HG02970 (cell line): ENCODE data around the gene PCDHB3.
"Not testable (repeated sequence)": the region's sequence is repeated elsewhere in the genome, so short reads cannot be mapped to it uniquely, and the experiment has no call there.

Source experiments
- ATAC-seq: cut with Tn5 transposase; IDR thresholded peaks from one replicate; pipeline ENCODE4 v1.9.1; 2021; ENCODE audit warnings: mild to moderate bottlenecking, moderate library complexity, moderate number of reproducible peaks; ENCODE audit not compliant: unreplicated experiment, low FRiP score

Gene PCDHB3

DNA sequence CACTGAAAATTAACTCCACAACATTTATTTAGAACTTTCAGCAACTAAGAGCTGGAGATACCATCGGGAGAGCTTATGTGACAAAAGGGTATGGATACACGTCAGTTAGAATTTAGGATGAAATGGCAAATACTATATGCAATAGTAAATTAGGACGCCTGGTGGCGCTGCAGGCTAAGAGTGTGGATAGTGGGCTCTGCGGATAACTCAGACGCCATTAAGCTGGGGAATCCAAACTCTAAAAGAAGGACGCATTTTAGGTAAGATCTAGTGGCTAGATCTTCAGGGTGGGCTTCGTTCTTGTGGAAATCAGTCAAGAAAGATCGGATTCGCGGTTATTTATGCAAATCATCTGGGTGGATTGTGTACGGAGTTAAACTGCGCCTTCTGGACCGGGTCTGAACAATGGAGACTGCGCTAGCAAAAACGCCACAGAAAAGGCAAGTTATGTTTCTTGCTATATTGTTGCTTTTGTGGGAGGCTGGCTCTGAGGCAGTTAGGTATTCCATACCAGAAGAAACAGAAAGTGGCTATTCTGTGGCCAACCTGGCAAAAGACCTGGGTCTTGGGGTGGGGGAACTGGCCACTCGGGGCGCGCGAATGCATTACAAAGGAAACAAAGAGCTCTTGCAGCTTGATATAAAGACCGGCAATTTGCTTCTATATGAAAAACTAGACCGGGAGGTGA lies 34.9 kb downstream of the PCDHB3 start, which contains the start of gene PCDHB5:
PCDHB5 (plus strand) TSS at position 177 of the 688 bp plus-strand sequence; CDS start at position 406, 229 bp downstream.
- no peak for ATAC-seq

DNA sequence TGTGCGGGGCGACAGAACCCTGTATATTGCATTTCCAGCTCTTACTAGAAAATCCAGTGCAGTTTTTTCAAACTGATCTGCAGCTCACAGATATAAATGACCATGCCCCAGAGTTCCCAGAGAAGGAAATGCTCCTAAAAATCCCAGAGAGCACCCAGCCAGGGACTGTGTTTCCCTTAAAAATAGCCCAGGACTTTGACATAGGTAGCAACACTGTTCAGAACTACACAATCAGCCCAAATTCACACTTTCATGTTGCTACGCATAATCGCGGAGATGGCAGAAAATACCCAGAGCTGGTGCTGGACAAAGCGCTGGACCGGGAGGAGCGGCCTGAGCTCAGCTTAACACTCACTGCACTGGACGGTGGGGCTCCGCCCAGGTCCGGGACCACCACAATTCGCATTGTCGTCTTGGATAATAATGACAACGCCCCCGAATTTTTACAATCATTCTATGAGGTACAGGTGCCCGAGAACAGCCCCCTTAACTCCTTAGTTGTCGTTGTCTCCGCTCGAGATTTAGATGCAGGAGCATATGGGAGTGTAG lies 35.5 kb downstream of the PCDHB3 start:
- ATAC-seq: no peak

DNA sequence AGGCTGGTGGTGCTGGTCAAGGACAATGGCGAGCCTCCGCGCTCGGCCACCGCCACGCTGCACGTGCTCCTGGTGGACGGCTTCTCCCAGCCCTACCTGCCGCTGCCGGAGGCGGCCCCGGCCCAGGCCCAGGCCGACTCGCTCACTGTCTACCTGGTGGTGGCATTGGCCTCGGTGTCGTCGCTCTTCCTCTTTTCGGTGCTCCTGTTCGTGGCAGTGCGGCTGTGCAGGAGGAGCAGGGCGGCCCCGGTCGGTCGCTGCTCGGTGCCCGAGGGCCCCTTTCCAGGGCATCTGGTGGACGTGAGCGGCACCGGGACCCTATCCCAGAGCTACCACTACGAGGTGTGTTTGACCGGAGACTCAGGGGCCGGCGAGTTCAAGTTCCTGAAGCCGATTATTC lies 37.1 kb downstream of the PCDHB3 start:
- ATAC-seq: not testable (repeated sequence)

DNA sequence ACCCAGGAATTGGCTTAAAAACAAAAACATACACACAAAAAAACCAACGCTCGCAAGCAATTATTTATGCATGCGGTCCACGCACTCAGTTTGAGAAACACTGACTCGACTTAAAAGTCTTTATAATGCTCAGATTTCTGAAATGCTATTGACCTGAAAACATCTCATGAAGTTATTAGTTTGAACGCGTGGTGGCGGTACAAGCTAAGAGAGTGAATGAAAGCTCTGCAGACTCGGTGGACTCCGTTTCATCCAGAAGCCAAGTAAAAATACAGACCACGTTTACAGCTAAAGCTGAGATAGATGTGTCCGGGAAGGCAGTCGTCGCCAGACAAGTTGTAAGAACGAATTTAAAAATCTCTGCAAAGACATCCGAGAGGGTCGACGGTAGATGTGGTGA lies 49.5 kb downstream of the PCDHB3 start, which contains the start of gene PCDHB6:
PCDHB6 (plus strand) TSS at position 246 of the 400 bp plus-strand sequence. CDS start 201 bp downstream, outside the sequence.
- ATAC-seq: no peak

DNA sequence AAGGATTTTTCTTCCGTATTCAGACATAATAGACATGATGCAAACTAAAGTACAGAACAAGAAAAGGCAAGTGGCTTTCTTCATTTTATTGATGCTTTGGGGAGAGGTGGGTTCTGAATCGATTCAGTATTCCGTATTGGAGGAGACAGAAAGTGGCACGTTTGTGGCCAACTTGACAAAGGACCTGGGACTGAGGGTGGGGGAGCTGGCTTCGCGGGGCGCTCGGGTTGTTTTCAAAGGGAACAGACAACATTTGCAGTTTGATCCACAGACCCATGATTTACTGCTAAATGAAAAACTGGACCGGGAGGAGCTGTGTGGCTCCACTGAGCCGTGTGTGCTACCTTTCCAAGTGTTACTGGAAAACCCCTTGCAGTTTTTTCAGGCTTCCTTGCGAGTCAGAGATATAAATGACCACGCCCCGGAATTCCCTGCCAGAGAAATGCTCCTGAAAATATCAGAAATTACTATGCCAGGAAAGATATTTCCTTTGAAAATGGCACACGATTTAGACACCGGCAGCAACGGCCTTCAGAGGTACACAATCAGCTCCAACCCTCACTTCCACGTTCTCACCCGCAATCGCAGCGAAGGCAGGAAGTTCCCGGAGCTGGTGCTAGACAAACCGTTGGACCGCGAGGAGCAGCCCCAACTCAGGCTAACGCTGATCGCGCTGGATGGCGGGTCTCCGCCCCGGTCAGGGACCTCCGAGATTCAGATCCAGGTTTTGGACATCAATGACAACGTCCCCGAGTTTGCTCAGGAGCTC lies 50.1 kb downstream of the PCDHB3 start:
- ATAC-seq: no peak

DNA sequence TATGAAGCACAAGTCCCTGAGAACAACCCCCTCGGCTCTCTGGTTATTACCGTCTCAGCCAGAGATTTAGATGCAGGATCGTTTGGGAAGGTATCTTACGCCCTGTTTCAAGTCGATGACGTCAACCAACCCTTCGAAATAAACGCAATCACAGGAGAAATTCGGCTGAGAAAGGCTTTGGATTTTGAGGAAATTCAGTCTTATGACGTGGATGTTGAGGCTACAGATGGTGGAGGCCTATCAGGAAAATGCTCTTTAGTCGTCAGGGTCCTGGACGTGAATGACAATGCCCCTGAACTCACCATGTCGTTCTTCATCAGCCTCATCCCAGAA lies 50.7 kb downstream of the PCDHB3 start:
- ATAC-seq: no peak

DNA sequence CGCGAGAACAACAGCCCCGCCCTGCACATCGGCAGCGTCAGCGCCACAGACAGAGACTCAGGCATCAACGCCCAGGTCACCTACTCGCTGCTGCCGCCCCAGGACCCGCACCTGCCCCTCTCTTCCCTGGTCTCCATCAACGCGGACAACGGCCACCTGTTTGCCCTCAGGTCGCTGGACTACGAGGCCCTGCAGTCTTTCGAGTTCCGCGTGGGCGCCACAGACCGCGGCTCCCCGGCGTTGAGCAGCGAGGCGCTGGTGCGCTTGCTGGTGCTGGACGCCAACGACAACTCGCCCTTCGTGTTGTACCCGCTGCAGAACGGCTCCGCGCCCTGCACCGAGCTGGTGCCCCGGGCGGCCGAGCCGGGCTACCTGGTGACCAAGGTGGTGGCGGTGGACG lies 51.4 kb downstream of the PCDHB3 start:
- ATAC-seq: not testable (repeated sequence)

DNA sequence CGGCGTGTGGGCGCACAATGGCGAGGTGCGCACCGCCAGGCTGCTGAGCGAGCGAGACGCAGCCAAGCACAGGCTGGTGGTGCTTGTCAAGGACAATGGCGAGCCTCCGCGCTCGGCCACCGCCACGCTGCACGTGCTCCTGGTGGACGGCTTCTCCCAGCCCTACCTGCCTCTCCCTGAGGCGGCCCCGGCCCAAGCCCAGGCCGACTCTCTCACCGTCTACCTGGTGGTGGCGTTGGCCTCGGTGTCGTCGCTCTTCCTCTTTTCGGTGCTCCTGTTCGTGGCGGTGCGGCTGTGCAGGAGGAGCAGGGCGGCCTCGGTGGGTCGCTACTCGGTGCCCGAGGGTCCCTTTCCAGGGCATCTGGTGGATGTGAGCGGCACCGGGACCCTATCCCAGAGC lies 51.8 kb downstream of the PCDHB3 start:
- ATAC-seq: not testable (repeated sequence)
